ENCODE data around the gene PLVAP. TPM values are rescaled to one million over a fixed set of nuclear protein-coding genes. Genes with fewer than 3 reads are reported as not detected.

PLVAP gene
- total and polyA plus RNA-seq, 9 of the 15 experiments (the other 6 are each of a cell fraction or from before 2014, with no cell fraction given) = 0.09 to 0.84 (median 0.51) TPM; not detected in 4

DNA sequence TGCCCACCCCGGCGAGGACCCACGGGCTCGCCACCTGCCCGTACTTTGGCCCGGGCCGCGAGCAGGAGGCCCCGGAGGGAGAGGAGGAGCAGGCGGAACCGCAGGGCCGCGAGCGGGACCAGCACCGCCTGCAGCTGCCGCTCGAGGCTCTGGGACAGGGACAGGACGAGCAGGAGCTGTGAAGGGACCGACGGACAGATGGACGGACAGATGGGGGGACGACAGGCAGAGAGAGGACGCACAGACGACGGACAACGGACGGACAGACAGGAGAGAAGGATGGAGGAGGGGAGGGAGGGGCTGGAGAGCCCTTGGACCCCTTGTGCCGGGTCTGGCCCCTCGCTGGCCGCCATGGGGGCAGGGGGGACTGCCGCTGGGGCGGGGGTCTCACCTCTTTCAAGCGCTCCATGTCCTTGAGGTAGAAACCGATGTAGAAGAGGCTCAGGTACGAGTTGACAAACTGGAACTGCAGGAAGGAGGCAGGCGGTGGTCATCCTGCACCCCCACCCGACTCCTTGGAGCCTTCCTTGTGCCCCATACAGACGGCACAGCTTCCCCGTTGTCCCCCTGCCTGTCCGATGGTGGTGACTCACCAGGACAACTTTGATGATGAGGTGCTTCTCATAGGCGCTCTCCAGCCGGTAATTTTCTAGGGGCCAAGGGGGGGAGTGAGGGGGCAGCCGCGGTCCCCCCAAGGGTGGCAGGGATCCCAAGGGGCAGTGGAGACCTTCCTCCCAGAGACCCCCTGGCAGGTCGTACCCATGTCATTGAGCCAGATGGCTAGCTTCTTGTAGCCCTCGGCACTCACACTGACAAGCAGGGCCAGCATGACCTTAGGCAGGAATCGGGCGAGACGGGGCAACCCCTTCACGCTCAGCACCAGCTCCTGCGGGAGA lies 47.5 kb downstream of the PLVAP start (continued):
- TF ChIP-seq, protein P1, sequence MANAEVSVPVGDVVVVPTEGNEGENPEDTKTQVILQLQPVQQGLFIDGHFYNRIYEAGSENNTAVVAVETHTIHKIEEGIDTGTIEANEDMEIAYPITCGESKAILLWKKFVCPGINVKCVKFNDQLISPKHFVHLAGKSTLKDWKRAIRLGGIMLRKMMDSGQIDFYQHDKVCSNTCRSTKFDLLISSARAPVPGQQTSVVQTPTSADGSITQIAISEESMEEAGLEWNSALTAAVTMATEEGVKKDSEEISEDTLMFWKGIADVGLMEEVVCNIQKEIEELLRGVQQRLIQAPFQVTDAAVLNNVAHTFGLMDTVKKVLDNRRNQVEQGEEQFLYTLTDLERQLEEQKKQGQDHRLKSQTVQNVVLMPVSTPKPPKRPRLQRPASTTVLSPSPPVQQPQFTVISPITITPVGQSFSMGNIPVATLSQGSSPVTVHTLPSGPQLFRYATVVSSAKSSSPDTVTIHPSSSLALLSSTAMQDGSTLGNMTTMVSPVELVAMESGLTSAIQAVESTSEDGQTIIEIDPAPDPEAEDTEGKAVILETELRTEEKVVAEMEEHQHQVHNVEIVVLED (CRISPR knock-in tag; IDR thresholded peaks at IDR 0.05) = no peak
- TF ChIP-seq, protein P2, sequence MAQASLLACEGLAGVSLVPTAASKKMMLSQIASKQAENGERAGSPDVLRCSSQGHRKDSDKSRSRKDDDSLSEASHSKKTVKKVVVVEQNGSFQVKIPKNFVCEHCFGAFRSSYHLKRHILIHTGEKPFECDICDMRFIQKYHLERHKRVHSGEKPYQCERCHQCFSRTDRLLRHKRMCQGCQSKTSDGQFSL (CRISPR knock-in tag; IDR thresholded peaks at IDR 0.05) = 0 out of 2 replicates have a peak, but pooled peaks have one; percentile 25
- TF ChIP-seq, protein P2 (tag; IDR thresholded peaks at IDR 0.05) = no peak
- TF ChIP-seq STAT5A (IDR thresholded peaks at IDR 0.05; ENCODE audit: borderline replicate concordance, low read length) = no peak
- peak; percentile 52 for TF ChIP-seq PCBP1 (IDR thresholded peaks at IDR 0.05; ENCODE audit: low read depth, low read length, poor library complexity, severe bottlenecking)
- TF ChIP-seq FOXP1 (CRISPR knock-in tag; IDR thresholded peaks at IDR 0.05) = no peak
- no peak for TF ChIP-seq CAMTA2 (CRISPR knock-in tag; conservative IDR thresholded peaks at IDR 0.05)
- no peak for TF ChIP-seq RCOR1 (IDR thresholded peaks at IDR 0.05; ENCODE audit: borderline replicate concordance in 1 of 2, low read depth in 2 of 2, low read length in 2 of 2)

All from K562 (cell line).